DMS79 (cell line): ENCODE data around the gene KCNK18.

Experiments
- DNase-seq: peaks from one replicate; lab custom pipeline; 2025; lab: John Stamatoyannopoulos, UW

Gene KCNK18

DNA sequence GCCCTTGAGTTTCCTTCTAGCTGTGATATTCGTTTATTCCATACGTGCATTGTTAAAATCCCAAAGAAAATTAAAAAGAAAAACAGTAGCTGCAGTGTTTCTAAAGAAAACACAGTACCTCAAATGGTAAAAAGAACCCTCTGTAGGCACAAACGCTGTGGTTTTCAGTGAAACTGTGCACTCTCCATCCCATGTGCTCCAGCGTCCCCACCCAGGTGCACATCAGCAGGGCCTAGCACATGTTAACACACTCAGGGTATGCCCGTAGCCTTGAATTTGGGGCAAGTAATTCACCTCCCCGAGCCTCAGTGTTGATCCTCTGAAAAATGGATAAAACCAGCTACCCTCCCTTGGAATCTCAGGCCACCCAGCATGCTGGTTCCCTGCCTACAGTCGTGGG lies 53.1 kb downstream of the KCNK18 start:
- no peak for DNase-seq

DNA sequence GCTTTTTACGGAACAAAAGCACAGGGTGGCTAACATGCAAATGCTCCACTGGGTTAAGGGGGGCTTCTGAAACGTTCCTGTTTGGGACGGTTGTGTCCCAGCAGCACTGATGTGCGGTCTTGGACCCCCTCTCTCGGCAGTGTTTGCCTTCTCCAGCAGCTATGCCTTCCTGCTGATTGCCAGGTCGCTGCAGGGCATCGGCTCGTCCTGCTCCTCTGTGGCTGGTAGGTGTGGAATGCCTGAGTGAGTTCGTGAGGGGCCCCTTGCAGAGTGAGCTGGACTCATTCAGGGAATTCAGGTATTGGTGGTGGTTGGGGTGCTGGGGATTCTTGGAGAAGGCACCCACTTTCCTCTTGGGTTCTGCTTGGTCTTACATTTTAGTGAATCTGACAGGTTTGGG lies 56.6 kb downstream of the KCNK18 start:
- no peak for DNase-seq

GRCh38 chr10:117254338-117254737 lies 57.0 kb downstream of the KCNK18 start:
- no peak for DNase-seq

DNA sequence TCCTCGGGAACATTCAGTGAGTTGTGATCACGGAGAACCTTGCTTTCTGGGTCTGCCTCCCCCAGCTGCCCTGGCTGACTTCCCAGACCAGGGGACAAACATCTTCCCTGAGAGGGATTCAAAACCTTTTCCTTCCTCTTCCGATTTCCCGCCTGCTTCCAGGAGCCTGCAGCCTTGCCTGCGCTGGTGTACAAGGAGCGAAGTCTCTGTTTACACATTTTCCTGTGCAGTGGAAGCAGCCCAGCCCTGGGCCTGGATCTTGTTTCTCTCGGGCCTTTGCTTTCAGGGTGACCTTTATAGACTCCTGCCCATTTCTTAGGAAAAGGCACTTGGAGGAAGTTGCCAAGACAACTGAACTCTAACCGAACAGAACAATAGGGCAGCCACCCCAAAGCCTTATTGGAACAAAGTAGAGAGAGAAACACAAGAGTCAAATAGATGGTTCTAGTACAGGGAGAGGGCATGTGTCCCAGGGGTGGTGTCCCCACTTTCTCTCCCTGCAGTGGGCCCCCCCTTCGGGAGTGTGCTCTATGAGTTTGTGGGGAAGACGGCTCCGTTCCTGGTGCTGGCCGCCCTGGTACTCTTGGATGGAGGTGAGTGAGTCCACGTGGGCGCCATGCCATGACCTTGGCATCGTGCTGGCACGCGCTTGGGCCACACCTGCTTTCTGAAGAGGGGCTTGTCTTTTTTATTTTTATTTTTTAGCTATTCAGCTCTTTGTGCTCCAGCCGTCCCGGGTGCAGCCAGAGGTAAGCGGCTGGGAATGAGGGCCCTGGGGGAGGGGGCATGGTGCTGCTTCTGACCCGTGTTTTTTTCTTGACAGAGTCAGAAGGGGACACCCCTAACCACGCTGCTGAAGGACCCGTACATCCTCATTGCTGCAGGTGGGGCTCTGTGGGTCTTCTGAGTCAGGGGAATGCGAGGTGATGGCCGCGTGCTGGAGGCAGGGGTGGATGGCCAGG lies 57.8 kb downstream of the KCNK18 start:
- DNase-seq = no peak

- DNase-seq = no peak
These were observed 58.7 kb downstream of the KCNK18 start for GRCh38 chr10:117255835-117256460.

DNA sequence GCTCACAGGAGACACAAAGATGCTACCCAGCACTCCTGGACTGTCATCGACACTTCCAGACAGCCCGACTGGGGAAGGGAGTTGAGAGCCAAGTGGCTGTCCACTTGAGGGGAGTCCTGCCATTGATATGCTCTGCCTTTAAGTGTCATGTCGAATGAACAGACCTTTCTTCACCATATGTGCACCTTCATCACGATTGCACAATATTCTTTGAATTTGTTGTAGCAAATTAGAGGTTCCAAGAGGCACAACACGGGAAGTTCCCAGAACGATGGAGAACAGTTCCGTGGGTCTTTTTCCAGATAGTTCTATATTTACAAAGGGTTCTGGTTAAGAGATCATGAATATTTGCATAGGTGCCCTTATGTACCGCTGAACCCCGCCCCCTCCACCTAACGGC lies 59.6 kb downstream of the KCNK18 start:
- no peak for DNase-seq

DNA sequence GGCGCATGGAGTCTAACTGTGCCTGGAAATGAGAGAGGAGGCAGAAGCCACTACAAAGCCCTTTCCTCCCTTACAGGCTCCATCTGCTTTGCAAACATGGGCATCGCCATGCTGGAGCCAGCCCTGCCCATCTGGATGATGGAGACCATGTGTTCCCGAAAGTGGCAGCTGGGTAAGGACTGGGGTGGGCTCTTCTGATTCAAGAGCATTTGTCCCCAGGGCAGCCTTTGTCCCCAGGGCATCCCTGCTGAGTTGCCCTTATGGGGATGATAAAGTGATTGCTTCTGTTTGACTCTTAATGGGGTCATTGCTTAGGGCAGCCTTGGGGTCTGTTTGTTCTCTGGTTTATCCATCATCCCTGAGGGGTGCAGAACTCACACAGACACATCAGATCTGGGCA lies 60.4 kb downstream of the KCNK18 start:
- no peak for DNase-seq

GRCh38 chr10:117259279-117259678 lies 62.0 kb downstream of the KCNK18 start:
- DNase-seq = no peak
